ENCODE data around the gene RUNX1.

The RUNX1 gene

DNA sequence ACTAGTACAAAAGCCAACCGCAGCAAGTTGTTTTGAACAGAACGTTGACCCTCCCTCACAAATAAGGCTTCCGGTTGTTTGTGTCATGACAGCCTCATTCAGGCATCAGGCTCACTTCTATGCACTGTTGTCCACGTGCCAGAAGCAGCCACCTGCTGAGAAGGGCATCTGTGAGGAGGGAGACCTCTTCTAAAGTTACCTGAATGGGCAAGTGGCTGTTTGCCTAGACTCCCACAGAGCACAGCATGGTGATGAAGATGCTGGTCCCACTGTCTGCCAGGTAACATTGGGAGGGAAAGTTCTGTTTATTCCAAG, 204.2 kb downstream of the RUNX1 start:
- no peak for ATAC-seq

DNA sequence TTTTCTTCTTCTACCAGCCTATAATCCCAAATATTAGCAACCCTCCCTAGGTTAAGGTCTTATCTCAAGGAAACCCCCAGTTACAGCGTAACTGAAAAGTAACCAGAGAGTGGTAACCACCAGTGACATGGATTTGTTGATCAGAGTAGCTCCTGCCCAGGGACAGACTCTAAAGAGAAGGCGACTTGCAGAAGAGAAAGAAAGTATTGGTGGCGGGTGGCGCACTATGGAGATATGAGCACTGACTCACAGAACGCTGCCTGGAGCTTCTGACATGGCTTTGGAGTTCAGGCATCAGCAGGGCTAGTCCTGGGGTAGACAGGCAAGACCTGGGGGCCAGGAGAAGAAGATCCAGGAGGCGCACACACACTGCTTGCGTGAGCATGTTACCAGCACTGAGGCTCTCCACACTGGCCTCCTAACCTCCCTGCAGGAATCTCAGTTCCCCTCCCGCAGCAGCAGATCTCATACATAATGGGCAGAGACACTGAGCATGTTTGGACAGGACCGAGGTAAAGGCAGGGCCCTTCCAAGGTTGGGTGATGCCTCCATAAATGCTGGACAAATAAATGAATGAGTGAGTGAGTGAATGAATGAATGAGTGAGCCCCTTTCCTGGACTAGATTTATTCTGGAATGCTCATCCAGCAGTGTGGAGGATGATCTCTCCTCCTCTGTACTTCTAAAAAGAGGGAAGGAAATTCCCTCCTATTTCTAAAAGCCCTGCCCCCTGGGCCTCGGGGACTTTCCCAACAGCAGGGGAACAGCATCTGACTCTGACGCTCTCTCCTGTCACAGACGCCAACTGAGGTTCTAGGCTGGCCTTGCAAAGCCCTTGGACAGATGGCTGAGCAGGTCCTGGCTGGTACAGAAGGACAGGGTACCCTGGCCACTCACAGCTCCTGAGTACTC, 204.8 kb downstream of the RUNX1 start:
- no peak for ATAC-seq

More for the DNA sequence above, 204.2 kb downstream of the RUNX1 start:
- TF ChIP-seq ARNTL (CRISPR knock-in tag; IDR thresholded peaks at IDR 0.05; ENCODE audit: borderline replicate concordance, low read depth) (no peak), PPARA (CRISPR knock-in tag; IDR thresholded peaks at IDR 0.05; ENCODE audit: borderline replicate concordance) (no peak), CREB5 (CRISPR knock-in tag; IDR thresholded peaks at IDR 0.05; ENCODE audit: low read depth) (no peak), SNAI2 (CRISPR knock-in tag; IDR thresholded peaks at IDR 0.05) (no peak), BACH2 (CRISPR knock-in tag; IDR thresholded peaks at IDR 0.05; ENCODE audit: borderline replicate concordance) (no peak), ZNF70 (CRISPR knock-in tag; IDR thresholded peaks at IDR 0.05) (no peak), TCF4 (CRISPR knock-in tag; IDR thresholded peaks at IDR 0.05; ENCODE audit: borderline replicate concordance) (no peak), ISL1 (CRISPR knock-in tag; IDR thresholded peaks at IDR 0.05) (no peak)
- TF ChIP-seq, protein P1, sequence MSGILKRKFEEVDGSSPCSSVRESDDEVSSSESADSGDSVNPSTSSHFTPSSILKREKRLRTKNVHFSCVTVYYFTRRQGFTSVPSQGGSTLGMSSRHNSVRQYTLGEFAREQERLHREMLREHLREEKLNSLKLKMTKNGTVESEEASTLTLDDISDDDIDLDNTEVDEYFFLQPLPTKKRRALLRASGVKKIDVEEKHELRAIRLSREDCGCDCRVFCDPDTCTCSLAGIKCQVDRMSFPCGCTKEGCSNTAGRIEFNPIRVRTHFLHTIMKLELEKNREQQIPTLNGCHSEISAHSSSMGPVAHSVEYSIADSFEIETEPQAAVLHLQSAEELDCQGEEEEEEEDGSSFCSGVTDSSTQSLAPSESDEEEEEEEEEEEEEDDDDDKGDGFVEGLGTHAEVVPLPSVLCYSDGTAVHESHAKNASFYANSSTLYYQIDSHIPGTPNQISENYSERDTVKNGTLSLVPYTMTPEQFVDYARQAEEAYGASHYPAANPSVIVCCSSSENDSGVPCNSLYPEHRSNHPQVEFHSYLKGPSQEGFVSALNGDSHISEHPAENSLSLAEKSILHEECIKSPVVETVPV (CRISPR knock-in tag; IDR thresholded peaks at IDR 0.05) = no peak

More for the DNA sequence above, 204.8 kb downstream of the RUNX1 start:
- TF ChIP-seq ESRRG (CRISPR knock-in tag; IDR thresholded peaks at IDR 0.05) = no peak
- no peak for TF ChIP-seq ZFP3 (CRISPR knock-in tag; IDR thresholded peaks at IDR 0.05)
- TF ChIP-seq TSHZ2 (CRISPR knock-in tag; IDR thresholded peaks at IDR 0.05) = no peak
- TF ChIP-seq, protein P1 (CRISPR knock-in tag; IDR thresholded peaks at IDR 0.05) = no peak
- TF ChIP-seq BACH2 (CRISPR knock-in tag; IDR thresholded peaks at IDR 0.05; ENCODE audit: borderline replicate concordance) = no peak
- no peak for TF ChIP-seq GLIS3 (CRISPR knock-in tag; IDR thresholded peaks at IDR 0.05)
- TF ChIP-seq SNAI2 (CRISPR knock-in tag; IDR thresholded peaks at IDR 0.05) = no peak
- TF ChIP-seq ISL1 (CRISPR knock-in tag; IDR thresholded peaks at IDR 0.05) = no peak
- TF ChIP-seq, protein P2, sequence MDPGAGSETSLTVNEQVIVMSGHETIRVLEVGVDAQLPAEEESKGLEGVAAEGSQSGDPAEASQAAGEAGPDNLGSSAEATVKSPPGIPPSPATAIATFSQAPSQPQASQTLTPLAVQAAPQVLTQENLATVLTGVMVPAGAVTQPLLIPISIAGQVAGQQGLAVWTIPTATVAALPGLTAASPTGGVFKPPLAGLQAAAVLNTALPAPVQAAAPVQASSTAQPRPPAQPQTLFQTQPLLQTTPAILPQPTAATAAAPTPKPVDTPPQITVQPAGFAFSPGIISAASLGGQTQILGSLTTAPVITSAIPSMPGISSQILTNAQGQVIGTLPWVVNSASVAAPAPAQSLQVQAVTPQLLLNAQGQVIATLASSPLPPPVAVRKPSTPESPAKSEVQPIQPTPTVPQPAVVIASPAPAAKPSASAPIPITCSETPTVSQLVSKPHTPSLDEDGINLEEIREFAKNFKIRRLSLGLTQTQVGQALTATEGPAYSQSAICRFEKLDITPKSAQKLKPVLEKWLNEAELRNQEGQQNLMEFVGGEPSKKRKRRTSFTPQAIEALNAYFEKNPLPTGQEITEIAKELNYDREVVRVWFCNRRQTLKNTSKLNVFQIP (CRISPR knock-in tag; IDR thresholded peaks at IDR 0.05; ENCODE audit: borderline replicate concordance, low read depth) = no peak
- TF ChIP-seq ARNTL (CRISPR knock-in tag; IDR thresholded peaks at IDR 0.05; ENCODE audit: borderline replicate concordance, low read depth) = no peak
- TF ChIP-seq, protein P3, sequence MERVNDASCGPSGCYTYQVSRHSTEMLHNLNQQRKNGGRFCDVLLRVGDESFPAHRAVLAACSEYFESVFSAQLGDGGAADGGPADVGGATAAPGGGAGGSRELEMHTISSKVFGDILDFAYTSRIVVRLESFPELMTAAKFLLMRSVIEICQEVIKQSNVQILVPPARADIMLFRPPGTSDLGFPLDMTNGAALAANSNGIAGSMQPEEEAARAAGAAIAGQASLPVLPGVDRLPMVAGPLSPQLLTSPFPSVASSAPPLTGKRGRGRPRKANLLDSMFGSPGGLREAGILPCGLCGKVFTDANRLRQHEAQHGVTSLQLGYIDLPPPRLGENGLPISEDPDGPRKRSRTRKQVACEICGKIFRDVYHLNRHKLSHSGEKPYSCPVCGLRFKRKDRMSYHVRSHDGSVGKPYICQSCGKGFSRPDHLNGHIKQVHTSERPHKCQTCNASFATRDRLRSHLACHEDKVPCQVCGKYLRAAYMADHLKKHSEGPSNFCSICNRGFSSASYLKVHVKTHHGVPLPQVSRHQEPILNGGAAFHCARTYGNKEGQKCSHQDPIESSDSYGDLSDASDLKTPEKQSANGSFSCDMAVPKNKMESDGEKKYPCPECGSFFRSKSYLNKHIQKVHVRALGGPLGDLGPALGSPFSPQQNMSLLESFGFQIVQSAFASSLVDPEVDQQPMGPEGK (CRISPR knock-in tag; IDR thresholded peaks at IDR 0.05; ENCODE audit: borderline replicate concordance) = no peak
- TF ChIP-seq ZC3H10 (CRISPR knock-in tag; IDR thresholded peaks at IDR 0.05) = no peak
- TF ChIP-seq TCF4 (CRISPR knock-in tag; IDR thresholded peaks at IDR 0.05; ENCODE audit: borderline replicate concordance) = no peak
- no peak for TF ChIP-seq ZNF70 (CRISPR knock-in tag; IDR thresholded peaks at IDR 0.05)
- no peak for TF ChIP-seq ZNF565 (CRISPR knock-in tag; conservative IDR thresholded peaks at IDR 0.05; ENCODE audit: low read depth)
- TF ChIP-seq OSR1 (CRISPR knock-in tag; IDR thresholded peaks at IDR 0.05) = no peak

Measured in SK-N-SH treated with all-trans-retinoic acid at 6 μM for 48 hours (cell line).